ENCODE measurements around the gene SLC9A9.

The SLC9A9 gene

DNA sequence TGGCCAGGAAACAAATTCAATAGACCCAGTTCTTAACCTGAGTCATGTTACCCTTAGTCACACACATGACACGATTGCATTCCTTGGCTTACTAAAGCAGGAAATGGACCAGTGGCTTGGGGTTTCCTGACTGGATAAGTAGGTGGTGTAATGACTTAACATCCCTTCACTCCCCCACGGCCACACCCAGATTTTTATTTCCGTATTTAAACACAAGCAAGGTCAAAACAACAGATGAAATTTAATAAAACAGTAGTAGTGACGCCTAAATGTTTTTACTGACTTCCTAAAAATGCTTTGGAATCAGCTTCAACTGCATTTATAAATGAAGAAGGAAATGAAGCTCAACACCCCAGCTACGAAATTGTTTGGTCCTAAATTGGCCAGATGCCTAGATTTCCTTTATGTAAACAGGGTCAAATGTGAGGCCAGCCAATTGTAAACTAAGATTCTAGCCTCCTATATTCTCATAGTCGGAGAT lies 404.4 kb downstream of the SLC9A9 start:
- Histone ChIP-seq H3K27me3 (replicated peaks; ENCODE audit: insufficient read depth, low read length) (no peaks in the 10 kb centered on the region), H3K27ac (ENCODE audit: low read length) (no peak overlapping the region), H3K79me2 (ENCODE audit: low read length) (no peaks in the 10 kb centered on the region), H3K4me2 (ENCODE audit: low read depth, low read length) (no peak overlapping the region), H3K9me3 (replicated peaks; ENCODE audit: insufficient read depth, low read length) (no peaks in the 10 kb centered on the region), H4K20me1 (ENCODE audit: insufficient read depth, low read length) (no peaks in the 10 kb centered on the region), H3K36me3 (replicated peaks; ENCODE audit: insufficient read depth, low read length) (no peaks in the 10 kb centered on the region), H3F3A (ENCODE audit: insufficient read depth, low read length) (no peaks in the 10 kb centered on the region), H3K9me2 (replicated peaks; ENCODE audit: insufficient read depth, low read length) (no peaks in the 10 kb centered on the region), H3K4me3 (ENCODE audit: low read length) (no peak overlapping the region), H3K9ac (ENCODE audit: low read length) (no peak overlapping the region), H2AFZ (ENCODE audit: low read length) (no peak overlapping the region), H3K4me1 (ENCODE audit: low read length) (no peaks in the 10 kb centered on the region)
- TF ChIP-seq EZH2phosphoT487 (IDR thresholded peaks at IDR 0.05; ENCODE audit: low read length) (no peak), EZH2 (optimal IDR thresholded peaks at IDR 0.05; ENCODE audit: low read depth, low read length) (no peak)
- TF ChIP-seq, protein P1, sequence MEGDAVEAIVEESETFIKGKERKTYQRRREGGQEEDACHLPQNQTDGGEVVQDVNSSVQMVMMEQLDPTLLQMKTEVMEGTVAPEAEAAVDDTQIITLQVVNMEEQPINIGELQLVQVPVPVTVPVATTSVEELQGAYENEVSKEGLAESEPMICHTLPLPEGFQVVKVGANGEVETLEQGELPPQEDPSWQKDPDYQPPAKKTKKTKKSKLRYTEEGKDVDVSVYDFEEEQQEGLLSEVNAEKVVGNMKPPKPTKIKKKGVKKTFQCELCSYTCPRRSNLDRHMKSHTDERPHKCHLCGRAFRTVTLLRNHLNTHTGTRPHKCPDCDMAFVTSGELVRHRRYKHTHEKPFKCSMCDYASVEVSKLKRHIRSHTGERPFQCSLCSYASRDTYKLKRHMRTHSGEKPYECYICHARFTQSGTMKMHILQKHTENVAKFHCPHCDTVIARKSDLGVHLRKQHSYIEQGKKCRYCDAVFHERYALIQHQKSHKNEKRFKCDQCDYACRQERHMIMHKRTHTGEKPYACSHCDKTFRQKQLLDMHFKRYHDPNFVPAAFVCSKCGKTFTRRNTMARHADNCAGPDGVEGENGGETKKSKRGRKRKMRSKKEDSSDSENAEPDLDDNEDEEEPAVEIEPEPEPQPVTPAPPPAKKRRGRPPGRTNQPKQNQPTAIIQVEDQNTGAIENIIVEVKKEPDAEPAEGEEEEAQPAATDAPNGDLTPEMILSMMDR (IDR thresholded peaks at IDR 0.05; ENCODE audit: low read length), result no peak
- no peak for DNase-seq

DNA sequence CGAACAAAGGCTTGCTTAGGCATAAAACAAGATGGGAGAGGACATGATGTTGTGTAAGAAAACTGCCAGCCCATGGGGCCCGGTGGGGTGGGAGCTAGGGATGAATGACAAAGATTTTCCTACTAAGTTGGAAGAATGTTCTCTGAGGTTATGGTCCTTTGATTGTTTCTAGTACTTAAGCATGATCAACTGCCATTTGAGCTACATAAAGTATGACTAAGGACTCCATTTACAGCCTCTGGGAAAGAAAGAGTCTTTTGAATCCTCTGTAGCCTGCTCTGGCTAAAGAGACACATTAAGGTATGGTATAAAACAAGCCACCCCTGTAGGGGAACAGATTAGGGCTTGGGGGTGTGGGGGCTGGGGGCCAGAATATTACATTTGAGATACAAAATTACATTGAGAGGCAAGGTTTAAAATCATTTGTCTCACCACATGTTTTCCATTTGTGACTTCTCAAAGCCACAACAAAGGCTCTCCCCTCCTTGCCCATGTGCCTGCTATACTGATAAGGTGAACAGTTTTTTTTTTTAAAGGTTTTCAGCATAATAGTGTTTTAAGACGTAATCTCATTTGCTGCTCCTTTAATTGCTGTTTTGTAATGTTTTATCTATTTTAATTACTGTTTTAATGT lies 405.3 kb downstream of the SLC9A9 start:
- Histone ChIP-seq H3K4me2 (ENCODE audit: low read depth, low read length) (no peak overlapping the region), H4K20me1 (ENCODE audit: insufficient read depth, low read length) (no peaks in the 10 kb centered on the region), H3K27me3 (replicated peaks; ENCODE audit: insufficient read depth, low read length) (no peaks in the 10 kb centered on the region), H3K4me1 (ENCODE audit: low read length) (no peaks in the 10 kb centered on the region), H3K27ac (ENCODE audit: low read length) (no peak overlapping the region), H2AFZ (ENCODE audit: low read length) (no peak overlapping the region), H3K9me3 (replicated peaks; ENCODE audit: insufficient read depth, low read length) (no peaks in the 10 kb centered on the region), H3K4me3 (ENCODE audit: low read length) (no peak overlapping the region), H3K36me3 (replicated peaks; ENCODE audit: insufficient read depth, low read length) (no peaks in the 10 kb centered on the region), H3K9me2 (replicated peaks; ENCODE audit: insufficient read depth, low read length) (no peaks in the 10 kb centered on the region), H3K79me2 (ENCODE audit: low read length) (no peaks in the 10 kb centered on the region), H3K9ac (ENCODE audit: low read length) (no peak overlapping the region), H3F3A (ENCODE audit: insufficient read depth, low read length) (no peaks in the 10 kb centered on the region)
- no peak for DNase-seq
- TF ChIP-seq EZH2 (optimal IDR thresholded peaks at IDR 0.05; ENCODE audit: low read depth, low read length) (no peak), EZH2phosphoT487 (IDR thresholded peaks at IDR 0.05; ENCODE audit: low read length) (no peak)
- TF ChIP-seq, protein P1 (IDR thresholded peaks at IDR 0.05; ENCODE audit: low read length), result no peak

DNA sequence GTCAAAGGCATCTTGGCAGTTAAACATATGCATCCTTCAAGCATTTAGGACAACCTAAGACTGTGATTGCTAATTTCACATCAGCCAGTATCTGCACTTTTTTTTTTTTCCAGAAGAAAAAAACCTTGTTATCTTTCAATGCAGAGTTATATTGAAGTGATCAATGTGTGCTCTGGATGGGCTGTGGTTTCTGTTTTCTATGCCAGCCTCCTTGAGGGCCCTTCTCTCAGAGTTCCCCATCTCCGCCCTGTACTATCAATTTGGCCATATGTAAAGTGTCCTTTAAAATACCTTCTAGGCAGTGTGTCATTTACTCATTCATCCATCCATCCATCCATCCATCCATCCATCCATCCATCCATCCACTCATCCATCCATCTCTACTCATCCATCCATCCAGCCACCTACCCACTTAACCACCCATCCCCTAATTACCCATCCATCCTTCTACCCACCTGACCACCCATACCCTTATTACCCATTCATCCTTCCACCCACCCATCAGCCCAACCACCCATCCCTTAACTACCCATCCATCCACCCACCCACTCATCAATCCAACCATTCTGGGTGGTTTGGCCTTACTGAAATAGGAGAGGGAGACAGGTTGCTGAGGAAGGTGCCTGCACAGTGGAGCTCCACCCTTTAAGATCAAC lies 406.6 kb downstream of the SLC9A9 start:
- Histone ChIP-seq H3K27ac (ENCODE audit: low read length) (no peak overlapping the region), H3K79me2 (ENCODE audit: low read length) (no peaks in the 10 kb centered on the region), H3K4me3 (ENCODE audit: low read length) (no peak overlapping the region), H3K9me3 (replicated peaks; ENCODE audit: insufficient read depth, low read length) (no peaks in the 10 kb centered on the region), H2AFZ (ENCODE audit: low read length) (no peak overlapping the region), H4K20me1 (ENCODE audit: insufficient read depth, low read length) (no peaks in the 10 kb centered on the region), H3K9ac (ENCODE audit: low read length) (no peak overlapping the region), H3K9me2 (replicated peaks; ENCODE audit: insufficient read depth, low read length) (no peaks in the 10 kb centered on the region), H3K36me3 (replicated peaks; ENCODE audit: insufficient read depth, low read length) (no peaks in the 10 kb centered on the region), H3K4me2 (ENCODE audit: low read depth, low read length) (no peak overlapping the region), H3K4me1 (ENCODE audit: low read length) (no peaks in the 10 kb centered on the region), H3K27me3 (replicated peaks; ENCODE audit: insufficient read depth, low read length) (no peaks in the 10 kb centered on the region), H3F3A (ENCODE audit: insufficient read depth, low read length) (no peaks in the 10 kb centered on the region)
- no peak for DNase-seq
- TF ChIP-seq, protein P1 (IDR thresholded peaks at IDR 0.05; ENCODE audit: low read length), result no peak
- TF ChIP-seq EZH2phosphoT487 (IDR thresholded peaks at IDR 0.05; ENCODE audit: low read length), result no peak
- TF ChIP-seq EZH2 (optimal IDR thresholded peaks at IDR 0.05; ENCODE audit: low read depth, low read length), result no peak
